ENCODE measurements around the gene SLC39A1.

The SLC39A1 gene

DNA sequence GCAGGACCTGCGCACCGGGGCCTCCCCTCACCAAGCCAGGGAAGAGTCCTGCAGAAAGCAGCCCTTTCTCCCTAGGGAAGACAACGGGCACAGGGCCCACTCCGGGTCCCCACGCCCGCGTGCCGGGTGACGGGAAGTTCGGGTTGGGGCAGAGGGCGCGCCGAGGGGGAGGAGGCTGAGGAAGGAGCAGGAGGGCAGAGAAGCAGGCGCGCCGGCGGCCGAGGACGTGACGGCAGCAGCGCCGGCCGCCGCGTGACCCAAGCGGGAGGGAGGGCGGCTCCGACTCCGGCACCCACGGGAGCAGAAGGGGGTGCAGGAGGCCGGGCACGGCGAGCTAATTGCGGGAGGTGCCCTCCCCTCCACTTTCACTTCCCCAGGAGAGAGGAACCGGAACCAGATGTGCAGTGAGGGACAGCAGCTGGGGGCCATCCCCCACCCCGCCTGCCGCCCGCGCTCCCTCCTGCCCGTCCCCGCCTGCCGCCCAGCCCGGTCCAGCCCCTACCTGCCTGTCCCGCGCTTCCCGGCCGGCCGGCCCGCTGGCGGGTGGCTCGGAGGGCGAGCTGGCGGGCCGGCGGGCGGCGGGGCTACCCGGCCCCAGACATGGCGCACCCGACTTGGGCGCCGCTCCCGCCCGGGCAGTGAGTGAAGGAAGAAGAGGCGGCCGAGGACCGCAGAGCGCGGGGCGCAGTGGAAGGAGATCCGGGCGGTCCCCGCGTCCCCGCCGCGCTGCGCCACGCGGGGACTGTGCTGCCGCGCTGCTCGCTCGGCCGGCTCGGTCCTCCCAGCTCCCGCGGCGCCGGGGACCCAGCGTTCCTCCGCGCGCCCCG is 17.3 kb downstream of the SLC39A1 start:
- Mint-ChIP-seq H3K4me1 (ENCODE audit: low read depth) (peaks cover 26% of the 10 kb centered on the region), H3K4me3 (peak overlapping the region; percentile 93), H3K36me3 (ENCODE audit: low read depth) (peaks cover 47% of the 10 kb centered on the region), H3K27ac (peak overlapping the region; percentile 83), H3K9me3 (no peaks in the 10 kb centered on the region), H3K27me3 (no peaks in the 10 kb centered on the region)

DNA sequence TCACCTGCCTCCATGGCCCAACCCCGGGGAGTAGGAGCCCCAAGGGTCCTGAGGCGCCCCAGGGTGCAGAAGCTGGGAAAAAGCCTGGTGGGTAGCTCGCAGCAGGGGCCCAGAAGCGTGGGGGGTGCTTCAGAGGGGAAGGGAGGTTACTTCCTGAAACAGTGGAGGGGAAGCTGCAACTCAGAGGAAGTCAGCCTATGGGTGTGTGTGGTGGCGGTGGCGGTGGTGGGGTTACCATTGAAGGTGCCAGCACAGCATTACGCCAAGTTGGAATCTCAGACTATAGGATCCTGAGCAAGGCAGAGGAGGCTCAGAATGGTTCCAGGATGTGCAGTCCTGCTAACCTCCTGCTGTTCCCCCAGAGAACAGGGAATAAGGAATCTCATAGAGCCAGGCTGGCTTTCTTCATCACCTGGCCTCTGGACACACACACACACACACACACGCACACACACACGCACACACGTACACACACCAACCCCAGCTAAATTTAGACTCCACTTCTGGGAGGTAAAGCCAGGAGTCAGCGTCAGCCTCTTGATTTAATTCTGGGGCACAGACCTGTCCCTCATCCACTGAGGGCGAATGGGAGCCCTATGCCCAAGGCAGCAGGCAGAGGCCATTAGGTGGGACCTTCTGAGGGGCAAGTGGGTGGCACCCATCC is 18.1 kb downstream of the SLC39A1 start:
- peak overlapping the region; percentile 83 for H3K27ac Mint-ChIP-seq
- H3K4me3 Mint-ChIP-seq: peak overlapping the region; percentile 93
- peaks cover 45% of the 10 kb centered on the region for H3K36me3 Mint-ChIP-seq (ENCODE audit: low read depth)
- H3K27me3 Mint-ChIP-seq: no peaks in the 10 kb centered on the region
- peaks cover 30% of the 10 kb centered on the region for H3K4me1 Mint-ChIP-seq (ENCODE audit: low read depth)
- no peaks in the 10 kb centered on the region for H3K9me3 Mint-ChIP-seq

DNA sequence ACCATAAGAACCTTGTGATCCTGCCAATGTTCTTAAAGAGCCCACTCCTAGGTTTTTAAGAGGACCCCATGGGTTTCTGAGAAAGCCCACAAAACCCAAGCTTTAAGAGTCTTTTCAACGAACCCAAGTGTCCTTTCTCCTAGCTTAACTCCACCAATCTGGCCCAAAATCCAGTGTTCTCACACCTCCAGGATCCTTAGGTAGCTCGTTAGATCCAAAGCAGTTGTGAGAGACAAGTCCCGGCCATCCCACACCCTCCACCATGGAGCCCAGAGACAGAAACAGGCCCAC is 18.6 kb downstream of the SLC39A1 start:
- peak overlapping the region; percentile 83 for H3K27ac Mint-ChIP-seq
- H3K4me3 Mint-ChIP-seq: peak overlapping the region; percentile 93
- H3K4me1 Mint-ChIP-seq (ENCODE audit: low read depth): peaks cover 31% of the 10 kb centered on the region
- H3K9me3 Mint-ChIP-seq: no peaks in the 10 kb centered on the region
- H3K27me3 Mint-ChIP-seq: no peaks in the 10 kb centered on the region
- H3K36me3 Mint-ChIP-seq (ENCODE audit: low read depth): peaks cover 46% of the 10 kb centered on the region

DNA sequence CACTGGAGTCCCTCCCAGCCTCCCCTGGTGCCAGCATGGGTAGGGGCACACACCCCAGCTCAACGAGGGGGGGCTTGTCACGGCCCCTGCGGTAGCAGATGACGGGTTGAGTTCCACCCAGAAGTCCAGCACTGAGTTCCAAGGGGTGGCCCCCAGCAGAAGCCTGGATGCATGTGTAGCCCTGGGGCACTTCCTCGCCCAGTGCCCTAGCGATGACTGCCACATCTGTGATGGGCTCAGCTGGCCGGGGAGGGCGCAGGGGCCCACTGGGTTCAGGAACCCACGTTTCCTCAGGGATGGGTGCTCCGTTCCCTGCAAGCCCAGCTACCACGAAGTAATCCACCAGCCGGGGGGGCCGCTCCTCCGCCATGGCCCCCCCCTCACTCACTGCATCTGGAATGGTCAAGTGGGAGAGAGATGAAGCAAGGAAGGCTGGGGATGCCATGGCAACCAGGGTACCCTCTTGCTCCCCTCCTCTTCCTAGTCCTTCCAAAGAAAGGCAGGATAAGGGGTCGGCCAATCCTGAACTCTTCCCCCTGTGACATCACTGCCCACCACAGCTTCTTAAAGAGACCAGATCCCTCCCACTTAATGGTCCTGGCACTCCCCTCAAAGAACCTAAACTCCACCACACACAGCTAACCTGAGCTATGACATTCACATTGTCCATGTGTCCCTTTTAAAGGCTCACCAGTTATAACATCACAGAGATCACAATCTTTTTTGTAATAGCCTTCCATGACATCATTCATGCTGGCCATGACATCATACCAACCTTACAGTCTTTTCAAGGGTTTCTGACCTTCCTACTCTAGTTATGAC is 19.1 kb downstream of the SLC39A1 start:
- H3K27me3 Mint-ChIP-seq: no peaks in the 10 kb centered on the region
- H3K4me3 Mint-ChIP-seq: peak overlapping the region; percentile 93
- peaks cover 49% of the 10 kb centered on the region for H3K36me3 Mint-ChIP-seq (ENCODE audit: low read depth)
- H3K9me3 Mint-ChIP-seq: no peaks in the 10 kb centered on the region
- peak overlapping the region; percentile 83 for H3K27ac Mint-ChIP-seq
- peaks cover 31% of the 10 kb centered on the region for H3K4me1 Mint-ChIP-seq (ENCODE audit: low read depth)

DNA sequence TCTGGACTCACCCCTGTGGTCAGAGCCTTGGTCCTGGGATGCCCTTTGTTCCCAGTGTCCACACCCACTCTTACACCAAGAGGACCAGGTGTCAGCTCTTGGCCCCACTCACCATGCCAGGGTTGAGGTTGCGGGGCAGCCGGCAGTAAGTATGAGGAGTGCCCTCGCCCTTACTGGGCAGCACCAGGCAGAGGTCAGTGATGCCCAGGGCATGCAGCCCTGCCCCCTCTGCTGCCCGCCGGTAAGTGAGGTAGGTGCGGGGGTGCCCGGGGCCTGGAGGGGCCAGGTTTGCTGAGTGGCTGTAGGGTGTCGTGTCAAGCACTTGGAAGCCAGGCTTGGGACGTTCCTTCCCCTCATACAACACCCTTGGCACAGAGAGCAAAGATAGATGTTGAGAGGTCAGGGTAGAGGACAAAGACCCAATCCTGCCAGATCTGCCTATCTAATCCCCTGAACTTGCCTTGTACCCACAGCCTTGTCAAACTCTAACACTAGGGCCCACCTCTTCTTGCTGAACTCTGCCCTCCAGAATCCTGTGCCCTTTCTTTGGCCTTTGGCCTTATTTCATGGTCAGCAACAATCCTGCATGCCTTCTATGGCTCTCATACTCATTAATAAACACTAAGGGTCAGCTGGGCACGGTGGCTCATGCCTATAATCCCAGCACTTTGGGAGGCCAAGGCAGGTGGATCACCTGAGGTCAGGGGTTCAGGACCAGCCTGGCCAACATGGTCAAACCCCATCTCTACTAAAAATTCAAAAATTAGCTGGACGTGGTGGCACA is 20.4 kb downstream of the SLC39A1 start:
- Mint-ChIP-seq H3K4me1 (ENCODE audit: low read depth) (peaks cover 31% of the 10 kb centered on the region), H3K4me3 (no peak overlapping the region), H3K9me3 (no peaks in the 10 kb centered on the region), H3K27ac (no peak overlapping the region), H3K27me3 (no peaks in the 10 kb centered on the region), H3K36me3 (ENCODE audit: low read depth) (peaks cover 51% of the 10 kb centered on the region)

DNA sequence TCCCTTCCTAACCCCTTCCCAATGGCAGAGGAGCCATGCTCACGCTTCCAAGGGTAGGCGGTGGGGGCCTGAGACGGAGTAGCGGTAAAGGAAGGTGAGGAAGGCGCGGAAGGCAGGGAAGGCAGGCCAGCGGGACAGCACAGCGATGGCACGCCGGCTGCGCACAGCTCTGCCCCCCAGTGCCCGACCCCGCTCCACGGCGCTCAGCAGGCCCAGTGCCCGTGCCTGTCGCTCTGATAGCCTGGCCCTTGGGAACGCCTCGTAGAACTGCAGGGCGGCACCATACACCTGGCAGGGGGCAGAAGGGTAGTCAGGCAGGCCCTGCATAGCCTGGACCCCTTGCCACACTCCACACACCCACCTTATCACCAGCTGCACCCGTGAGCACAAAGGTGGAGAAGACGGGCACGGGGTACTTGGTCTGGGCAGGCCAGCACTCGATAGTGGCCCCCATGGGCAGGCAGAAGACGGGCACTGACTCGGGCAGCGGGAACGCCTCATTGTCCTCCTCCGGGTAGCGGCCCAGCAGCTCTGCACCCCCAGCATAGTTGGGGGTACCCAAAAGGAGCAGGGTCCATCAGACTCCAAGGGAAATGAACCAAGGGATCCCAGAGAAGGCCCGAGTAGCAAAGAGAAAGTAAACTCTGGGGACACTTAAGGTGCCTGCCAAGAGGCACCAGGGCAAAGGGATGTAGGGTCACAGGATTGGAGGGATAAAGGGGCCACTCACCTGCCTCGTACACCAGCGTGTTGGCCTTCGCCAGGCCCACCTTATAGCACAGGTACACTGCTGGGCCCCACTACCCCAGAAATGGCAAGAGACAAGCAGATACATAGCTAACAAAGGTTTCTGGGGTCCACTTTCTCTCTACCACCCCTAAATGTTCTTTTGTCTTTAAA is 21.3 kb downstream of the SLC39A1 start:
- no peak overlapping the region for H3K4me3 Mint-ChIP-seq
- peaks cover 58% of the 10 kb centered on the region for H3K36me3 Mint-ChIP-seq (ENCODE audit: low read depth)
- H3K9me3 Mint-ChIP-seq: no peaks in the 10 kb centered on the region
- no peaks in the 10 kb centered on the region for H3K27me3 Mint-ChIP-seq
- peaks cover 29% of the 10 kb centered on the region for H3K4me1 Mint-ChIP-seq (ENCODE audit: low read depth)
- H3K27ac Mint-ChIP-seq: no peak overlapping the region

DNA sequence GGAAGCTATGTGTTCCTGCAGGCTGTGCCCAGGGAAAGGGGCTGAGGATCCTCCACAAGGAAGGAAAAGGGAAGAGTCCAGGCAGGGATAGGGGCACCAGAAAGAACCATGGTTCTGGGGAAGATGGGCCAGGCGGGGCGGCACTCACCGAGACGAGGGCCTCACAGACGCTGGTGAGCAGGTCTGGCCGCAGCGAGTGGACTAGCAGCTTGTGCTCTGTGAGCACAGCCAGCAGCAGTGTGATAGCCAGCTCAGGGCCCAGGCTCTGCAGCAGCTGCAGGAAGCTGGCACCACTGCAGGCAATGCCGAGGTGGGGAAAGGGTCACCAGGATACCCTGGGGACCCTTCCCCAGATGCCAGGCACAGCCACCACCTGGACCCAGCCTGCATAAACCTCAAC is 22.6 kb downstream of the SLC39A1 start:
- H3K27ac Mint-ChIP-seq: peak overlapping the region; percentile 75

DNA sequence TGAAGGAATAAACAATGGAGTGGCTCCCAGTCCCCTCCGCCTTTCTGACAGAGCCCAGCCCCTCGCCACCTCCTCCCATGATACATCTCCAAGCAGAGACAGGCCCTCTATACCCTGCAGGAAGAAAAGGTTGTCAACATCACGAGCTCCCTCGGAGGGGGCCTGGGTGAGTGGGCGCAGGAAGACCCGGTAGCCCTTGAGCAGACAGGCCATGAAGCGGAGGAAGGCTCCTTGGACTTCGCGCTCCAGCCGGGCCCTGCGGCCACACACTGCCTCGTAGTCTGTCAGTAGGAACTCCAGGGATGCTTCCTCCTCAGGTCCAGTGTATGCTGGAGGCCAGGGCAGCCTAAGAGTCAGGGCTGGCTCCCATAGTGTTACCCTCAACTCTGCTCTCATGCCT is 23.9 kb downstream of the SLC39A1 start:
- Mint-ChIP-seq H3K36me3 (ENCODE audit: low read depth) (peaks cover 72% of the 10 kb centered on the region), H3K4me1 (ENCODE audit: low read depth) (peaks cover 19% of the 10 kb centered on the region), H3K9me3 (no peaks in the 10 kb centered on the region), H3K27me3 (no peaks in the 10 kb centered on the region), H3K27ac (peak overlapping the region; percentile 45), H3K4me3 (no peak overlapping the region)

More for the DNA sequence above, 22.6 kb downstream of the SLC39A1 start:
- Mint-ChIP-seq H3K27me3 (no peaks in the 10 kb centered on the region), H3K4me3 (no peak overlapping the region), H3K9me3 (no peaks in the 10 kb centered on the region), H3K36me3 (ENCODE audit: low read depth) (peaks cover 64% of the 10 kb centered on the region), H3K4me1 (ENCODE audit: low read depth) (peaks cover 24% of the 10 kb centered on the region)

DNA sequence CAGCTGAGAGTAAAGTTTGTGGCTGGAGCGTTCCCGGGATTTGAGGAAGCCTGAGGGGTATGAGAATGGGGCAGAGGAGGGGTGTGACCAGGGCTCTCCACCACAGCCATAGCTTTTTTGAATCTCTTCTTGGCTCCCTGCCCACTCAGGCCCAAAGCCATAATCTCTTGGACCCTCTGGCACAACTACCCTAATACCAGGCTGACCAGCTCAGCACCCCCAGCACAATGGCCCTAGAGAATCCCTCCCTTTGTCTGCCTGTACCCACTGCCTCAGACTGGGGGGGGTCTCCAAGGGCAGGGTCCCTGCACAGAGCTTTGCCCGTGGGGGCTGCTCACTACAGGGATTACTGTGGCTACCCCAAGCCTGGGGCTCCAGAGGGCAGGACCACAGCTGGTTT is 24.3 kb downstream of the SLC39A1 start:
- no peak overlapping the region for H3K4me3 Mint-ChIP-seq
- H3K36me3 Mint-ChIP-seq (ENCODE audit: low read depth): peaks cover 74% of the 10 kb centered on the region
- peak overlapping the region; percentile 45 for H3K27ac Mint-ChIP-seq
- H3K4me1 Mint-ChIP-seq (ENCODE audit: low read depth): peaks cover 15% of the 10 kb centered on the region
- H3K9me3 Mint-ChIP-seq: no peaks in the 10 kb centered on the region
- H3K27me3 Mint-ChIP-seq: no peaks in the 10 kb centered on the region

DNA sequence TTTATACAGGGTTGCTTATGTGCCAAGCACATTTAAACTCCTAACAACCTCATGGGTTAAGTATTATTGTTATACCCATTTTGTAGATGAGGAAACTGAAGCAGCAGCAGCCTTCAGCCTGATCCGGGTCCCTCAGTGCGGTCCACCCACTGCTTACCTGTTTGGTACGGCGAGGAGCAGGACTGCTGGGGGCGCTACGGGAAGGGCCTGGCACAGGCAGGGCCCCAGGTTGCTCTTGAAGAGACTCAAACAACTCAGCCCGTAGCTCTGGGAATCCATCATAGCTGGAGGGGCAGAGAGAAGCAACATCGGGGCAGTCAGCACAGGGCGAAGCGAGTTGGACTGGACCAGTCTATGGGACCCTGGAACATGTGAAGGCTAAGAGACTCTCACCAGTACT is 26.0 kb downstream of the SLC39A1 start:
- Mint-ChIP-seq H3K4me3 (no peak overlapping the region), H3K9me3 (no peaks in the 10 kb centered on the region), H3K4me1 (ENCODE audit: low read depth) (peaks cover 5% of the 10 kb centered on the region), H3K27me3 (no peaks in the 10 kb centered on the region), H3K27ac (no peak overlapping the region), H3K36me3 (ENCODE audit: low read depth) (peaks cover 75% of the 10 kb centered on the region)

DNA sequence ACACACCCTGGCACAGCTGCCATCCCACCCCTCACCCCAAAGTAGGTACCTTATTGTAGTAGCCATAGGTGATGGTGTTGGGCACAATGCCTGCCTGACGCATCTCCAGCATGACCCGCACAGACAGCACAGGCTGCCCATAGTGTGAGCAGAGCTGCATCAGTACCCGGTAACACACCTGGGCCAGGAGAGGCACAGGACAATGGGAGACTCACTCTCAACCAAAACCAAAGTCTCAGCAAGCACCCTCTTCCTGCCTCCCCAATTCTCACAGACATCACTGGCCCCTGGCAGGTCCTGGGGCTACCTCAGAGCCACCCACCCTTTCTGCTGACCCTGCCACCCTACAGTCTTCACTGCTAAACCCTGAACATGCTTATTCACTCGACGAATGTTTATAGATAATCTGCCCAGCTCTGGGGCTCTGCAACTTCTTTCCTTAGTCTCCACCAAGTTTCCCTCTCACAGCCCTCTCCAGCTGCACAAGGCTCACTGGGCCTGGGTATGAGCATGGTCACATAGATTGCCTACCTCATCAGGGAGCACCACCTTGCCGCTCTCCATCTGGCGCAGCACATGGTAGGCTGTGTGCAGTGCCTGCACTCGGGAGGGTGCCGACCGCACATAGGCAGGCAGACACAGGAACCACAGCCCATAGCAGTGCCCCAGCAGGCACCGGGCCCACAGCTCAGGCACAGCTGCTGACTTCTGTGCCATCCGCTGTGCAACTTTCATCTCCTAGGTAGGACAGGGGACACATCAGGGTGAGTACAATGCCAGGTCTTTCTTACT is 27.1 kb downstream of the SLC39A1 start:
- Mint-ChIP-seq H3K36me3 (ENCODE audit: low read depth) (peaks cover 71% of the 10 kb centered on the region), H3K4me1 (ENCODE audit: low read depth) (peaks cover 5% of the 10 kb centered on the region), H3K4me3 (no peak overlapping the region), H3K9me3 (no peaks in the 10 kb centered on the region), H3K27me3 (no peaks in the 10 kb centered on the region), H3K27ac (no peak overlapping the region)

DNA sequence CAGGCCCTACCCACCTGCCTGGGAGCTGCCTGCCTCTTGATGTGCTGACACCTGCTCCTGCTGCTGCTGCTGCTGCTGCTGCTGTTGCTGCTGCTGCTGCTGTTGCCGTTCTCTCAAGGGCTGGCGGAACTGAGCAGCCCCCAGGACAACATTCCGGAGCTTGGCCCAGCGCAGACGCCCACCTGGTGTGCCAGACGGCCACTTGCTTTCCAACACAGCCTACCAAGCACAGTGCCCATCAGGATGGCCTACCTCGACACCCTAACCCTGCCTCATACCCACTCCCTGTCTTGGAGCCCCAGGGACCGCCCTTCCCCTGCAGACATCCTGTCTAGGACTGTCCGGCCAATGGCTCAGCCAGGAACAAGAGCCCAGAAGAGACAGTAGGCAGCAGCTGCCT is 28.6 kb downstream of the SLC39A1 start:
- no peaks in the 10 kb centered on the region for H3K27me3 Mint-ChIP-seq
- no peak overlapping the region for H3K4me3 Mint-ChIP-seq
- H3K36me3 Mint-ChIP-seq (ENCODE audit: low read depth): peaks cover 60% of the 10 kb centered on the region
- H3K27ac Mint-ChIP-seq: no peak overlapping the region
- H3K9me3 Mint-ChIP-seq: no peaks in the 10 kb centered on the region
- H3K4me1 Mint-ChIP-seq (ENCODE audit: low read depth): no peaks in the 10 kb centered on the region

DNA sequence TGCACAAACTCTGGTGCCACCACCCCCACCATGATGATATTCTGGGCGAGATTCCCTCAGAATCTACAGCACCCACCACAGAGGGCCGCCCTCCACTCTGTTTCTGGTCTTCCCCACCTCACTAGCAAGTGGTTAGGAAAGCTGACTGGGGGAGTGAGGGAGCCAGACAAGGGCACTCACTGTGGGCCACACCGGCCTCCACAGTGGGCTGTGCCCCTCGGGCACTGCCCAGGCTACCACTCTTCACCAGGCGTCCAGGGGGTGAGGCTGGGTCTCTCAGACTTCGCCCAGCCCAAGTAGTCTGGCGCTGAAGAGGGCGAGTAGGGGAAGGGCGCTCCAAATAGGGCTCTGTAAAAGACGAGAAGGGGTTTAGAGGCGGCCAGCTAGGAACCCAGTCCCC is 29.4 kb downstream of the SLC39A1 start:
- Mint-ChIP-seq H3K36me3 (ENCODE audit: low read depth) (peaks cover 60% of the 10 kb centered on the region), H3K4me3 (no peak overlapping the region), H3K27ac (no peak overlapping the region), H3K9me3 (no peaks in the 10 kb centered on the region), H3K27me3 (no peaks in the 10 kb centered on the region), H3K4me1 (ENCODE audit: low read depth) (peaks cover 3% of the 10 kb centered on the region)

All from stimulated activated naive CD8-positive, alpha-beta T cell treated with anti-CD3 and anti-CD28 coated beads, Interleukin-15, Interleukin-2, amounts not matched to agents 100 ng/mL and 50 ng/mL, for 24 hours (primary cell).